Gastrocnemius medialis (tissue), 4 donors: Measurements from ENCODE around the gene FBXW7. TPM values are rescaled to one million over a fixed set of nuclear protein-coding genes. Genes with fewer than 3 reads are reported as not detected.
A peak's percentile ranks its signal among the peaks of the same experiment; 100 is the strongest.

Experiments
- ATAC-seq, 2 donors: fragments of 150-250 bp; one replicate each; pipeline ENCODE4 v1.9.1; 2016
- DNase-seq, 2 donors: peaks; one replicate each; pipeline ENCODE4 v3.0.0-alpha.2; 2019
- H3K27ac ChIP-seq, 4 donors: fragments of 200-600 bp; sonication (generic); 1 replicate in 1 of 4; 2 replicates in 3 of 4; pipeline ENCODE4 v1.5.1; 2016 to 2018; ENCODE audit warnings: mild to moderate bottlenecking in 2 of 4, moderate library complexity in 1 of 4
- H3K27me3 ChIP-seq, 3 donors: fragments of 200-600 bp; sonication (generic) in 2 of 3; 1 replicate in 1 of 3; 2 replicates in 2 of 3; pipeline versions ENCODE4 v1.5.1 to v1.6.0; 2016 to 2019; ENCODE audit warnings: mild to moderate bottlenecking in 1 of 3, moderate library complexity in 1 of 3
- H3K36me3 ChIP-seq, 2 donors: fragments of 200-600 bp; sonication (generic) in 1 of 2; one replicate each; pipeline ENCODE4 v1.5.1; 2017 to 2018
- H3K4me1 ChIP-seq, 2 donors: fragments of 200-600 bp; sonication (generic) in 1 of 2; one replicate each; pipeline ENCODE4 v1.5.1; 2016 to 2017; ENCODE audit warnings: mild to moderate bottlenecking in 2 of 2
- H3K4me3 ChIP-seq, 4 donors: fragments of 200-600 bp; sonication (generic) in 3 of 4; 1 replicate in 1 of 4; 2 replicates in 3 of 4; pipeline ENCODE4 v1.5.1; 2016 to 2019; ENCODE audit warnings: mild to moderate bottlenecking in 2 of 4
- H3K9me3 ChIP-seq, 3 donors: fragments of 200-600 bp; sonication (generic) in 2 of 3; 1 replicate in 1 of 3; 2 replicates in 2 of 3; pipeline ENCODE4 v1.5.1; 2016 to 2019
- CTCF ChIP-seq, 5 experiments: fragments of 450-650 bp in 3 of 5; fragments of 200-600 bp in 2 of 5; sonication (generic) in 2 of 5; IDR thresholded peaks in 4 of 5; conservative IDR thresholded peaks in 1 of 5; 1 replicate in 4 of 5; 2 replicates in 1 of 5; pipeline ENCODE4 v1.5.1; 2016 to 2019; ENCODE audit warnings: antibody characterized with exemption in 5 of 5, mild to moderate bottlenecking in 3 of 5, moderate library complexity in 3 of 5
- POLR2A ChIP-seq, 2 donors: fragments of 450-650 bp; IDR thresholded peaks; one replicate each; pipeline ENCODE4 v1.6.1; 2017; ENCODE audit warnings: antibody characterized with exemption in 2 of 2, mild to moderate bottlenecking in 2 of 2, moderate library complexity in 2 of 2
- in situ Hi-C, 4 donors: fragments of 200-750 bp; cut with MboI; loops; one replicate each; pipeline versions ENCODE4 v1.15.0 to v1.8.0; 2017; ENCODE audit warnings: low sequenced_read_pairs in 4 of 4
- intact Hi-C: fragments of 100-400 bp; cut with DNase I; formaldehyde crosslinking; loops from one replicate; pipeline ENCODE4 v1.15.1; 2023; ENCODE audit warnings: low total_unique reads
- total RNA-seq, 4 donors: library from RNA; depleted of rRNA; stranded (reverse); fragments of >200 nt; gene quantifications; one replicate each; pipeline versions ENCODE4 v1.1.0 to v1.2.3, GENCODE V29; 2016

FBXW7 gene
- total RNA-seq, 4 donors from 2014 or later = 23.5 to 40.8 (median 28.8) TPM

- intact Hi-C loops = no loop called here
- Histone ChIP-seq H3K27me3 (no peaks in the 10 kb centered on the region), H3K4me1 (peaks cover 0 to 6% of the 10 kb centered on the region in 2 donors)
Measured at GRCh38 chr4:152503653-152504290, 32.1 kb downstream of the FBXW7 start.

GRCh38 chr4:152501846-152502536, 33.9 kb downstream of the FBXW7 start:
- in situ Hi-C loops = loop anchor here in 3 of 4 donors (5.0 to 10.0 kb wide), 3 partner anchors 140 to 233 kb away; no protein-coding TSS in a partner anchor
- DNase-seq (no peak), ATAC-seq (no peak)
- intact Hi-C loops = loop anchor here (1.0 kb wide), 1 partner anchor 233 kb away; no protein-coding TSS in a partner anchor
- Histone ChIP-seq H3K4me3 (no peak overlapping the region), H3K27me3 (no peaks in the 10 kb centered on the region), H3K27ac (no peak overlapping the region), H3K4me1 (peaks cover 0 to 6% of the 10 kb centered on the region in 2 donors), H3K9me3 (no peaks in the 10 kb centered on the region), H3K36me3 (no peaks in the 10 kb centered on the region)
- TF ChIP-seq CTCF (IDR thresholded peaks at IDR 0.05 in 4 of 5, conservative IDR thresholded peaks at IDR 0.05 in 1 of 5) (no peak), POLR2A (IDR thresholded peaks at IDR 0.05) (no peak)

More at GRCh38 chr4:152503653-152504290, 32.1 kb downstream of the FBXW7 start:
- Histone ChIP-seq H3K27ac (no peak overlapping the region), H3K4me3 (no peak overlapping the region), H3K9me3 (no peaks in the 10 kb centered on the region), H3K36me3 (no peaks in the 10 kb centered on the region)
- in situ Hi-C loops = loop anchor here in 3 of 4 donors (5.0 to 10.0 kb wide), 3 partner anchors 139 to 231 kb away; no protein-coding TSS in a partner anchor
- no peak for DNase-seq
- ATAC-seq = no peak
- no peak for TF ChIP-seq CTCF (IDR thresholded peaks at IDR 0.05 in 4 of 5, conservative IDR thresholded peaks at IDR 0.05 in 1 of 5)
- TF ChIP-seq POLR2A (IDR thresholded peaks at IDR 0.05) = no peak

- ATAC-seq (peak; percentile 76 to 82), DNase-seq (peak; percentile 15 to 27)
- intact Hi-C loops (loop anchor here (1.0 kb wide), 2 partner anchors 139 to 234 kb away; no protein-coding TSS in a partner anchor), in situ Hi-C loops (loop anchor here in 3 of 4 donors (5.0 to 10.0 kb wide), 3 partner anchors 141 to 234 kb away; no protein-coding TSS in a partner anchor)
- Histone ChIP-seq H3K27me3 (no peaks in the 10 kb centered on the region), H3K4me3 (no peak overlapping the region), H3K4me1 (peaks cover 0 to 6% of the 10 kb centered on the region in 2 donors), H3K9me3 (no peaks in the 10 kb centered on the region), H3K27ac (no peak overlapping the region), H3K36me3 (no peaks in the 10 kb centered on the region)
- TF ChIP-seq POLR2A (IDR thresholded peaks at IDR 0.05) (no peak), CTCF (IDR thresholded peaks at IDR 0.05 in 4 of 5, conservative IDR thresholded peaks at IDR 0.05 in 1 of 5) (peak; percentile 47 to 80 (median 65))
Measured at GRCh38 chr4:152500800-152501434, 35.0 kb downstream of the FBXW7 start.

- H3K4me3 ChIP-seq = no peak overlapping the region
- DNase-seq = no peak
- no peak overlapping the region for H3K27ac ChIP-seq
- no peak for TF ChIP-seq POLR2A (IDR thresholded peaks at IDR 0.05)
- TF ChIP-seq CTCF (IDR thresholded peaks at IDR 0.05 in 4 of 5, conservative IDR thresholded peaks at IDR 0.05 in 1 of 5) = no peak
- in situ Hi-C loops (loop anchor here in 3 of 4 donors (5.0 to 10.0 kb wide), 3 partner anchors 142 to 235 kb away; no protein-coding TSS in a partner anchor), intact Hi-C loops (loop anchor here (1.0 kb wide), 1 partner anchor 140 kb away; no protein-coding TSS in a partner anchor)
- no peaks in the 10 kb centered on the region for H3K36me3 ChIP-seq
- H3K27me3 ChIP-seq = no peaks in the 10 kb centered on the region
- H3K9me3 ChIP-seq = no peaks in the 10 kb centered on the region
- ATAC-seq = no peak
- peaks cover 0 to 6% of the 10 kb centered on the region in 2 donors for H3K4me1 ChIP-seq
Measured at GRCh38 chr4:152500275-152500674, 35.6 kb downstream of the FBXW7 start.
